ENCODE data around the gene PCA3.
A peak's percentile ranks its signal among the peaks of the same experiment; 100 is the strongest.

The PCA3 gene

DNA sequence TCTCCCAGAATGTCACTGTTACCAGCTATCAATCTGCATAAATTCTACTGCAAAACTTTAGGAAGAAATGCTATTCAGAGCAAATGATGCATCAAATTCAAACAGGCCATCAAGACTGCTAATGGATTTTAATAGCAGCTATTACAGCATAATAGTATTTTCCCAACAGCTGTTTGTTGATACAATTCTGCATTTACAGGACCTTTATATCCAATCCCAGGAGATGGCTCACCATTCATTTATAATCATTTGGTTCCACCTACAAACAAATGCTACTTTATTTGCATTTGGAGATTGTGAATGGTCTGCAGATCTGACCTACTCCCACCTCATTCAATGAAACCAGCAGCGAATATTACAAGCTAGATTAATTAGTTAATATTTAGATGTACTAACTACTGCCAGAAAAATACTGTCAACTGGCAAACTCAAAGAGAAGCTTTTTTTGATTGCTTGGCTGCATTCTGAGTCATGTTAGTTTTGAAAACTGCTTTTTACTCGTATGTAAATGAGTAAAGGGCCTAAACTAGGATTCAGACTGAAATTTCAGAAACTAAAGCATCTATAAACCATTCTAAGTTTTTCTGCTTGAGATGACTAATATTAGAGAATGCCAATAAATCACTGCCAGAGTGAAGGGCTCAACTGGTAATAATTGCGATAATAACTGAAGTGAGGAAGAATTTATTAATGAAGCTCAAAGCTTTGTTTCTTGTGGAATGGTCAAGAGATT is 7.1 kb upstream of the PCA3 start:
- no peak for DNase-seq (ENCODE audit: low spot score)
- FAIRE-seq = no peak

DNA sequence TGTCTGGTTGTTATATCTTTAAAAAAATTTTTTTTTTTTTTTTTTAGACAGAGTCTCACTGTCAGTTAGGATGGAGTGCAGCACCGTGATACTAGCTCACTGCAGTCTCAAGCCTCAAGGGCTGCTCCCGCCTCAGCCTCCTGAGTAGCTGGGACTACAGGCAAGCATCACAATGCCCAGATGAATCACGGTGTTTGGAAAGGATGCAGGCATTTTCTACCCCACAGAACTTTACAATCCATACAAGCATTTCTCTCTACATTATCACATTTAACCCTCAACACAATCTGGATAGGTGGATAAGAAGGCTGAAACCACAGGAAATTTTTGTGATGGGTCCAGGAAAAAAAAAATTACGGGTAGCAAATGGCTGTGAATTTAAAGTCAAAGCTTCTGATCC is 5.8 kb upstream of the PCA3 start:
- DNase-seq (ENCODE audit: low spot score) = no peak

DNA sequence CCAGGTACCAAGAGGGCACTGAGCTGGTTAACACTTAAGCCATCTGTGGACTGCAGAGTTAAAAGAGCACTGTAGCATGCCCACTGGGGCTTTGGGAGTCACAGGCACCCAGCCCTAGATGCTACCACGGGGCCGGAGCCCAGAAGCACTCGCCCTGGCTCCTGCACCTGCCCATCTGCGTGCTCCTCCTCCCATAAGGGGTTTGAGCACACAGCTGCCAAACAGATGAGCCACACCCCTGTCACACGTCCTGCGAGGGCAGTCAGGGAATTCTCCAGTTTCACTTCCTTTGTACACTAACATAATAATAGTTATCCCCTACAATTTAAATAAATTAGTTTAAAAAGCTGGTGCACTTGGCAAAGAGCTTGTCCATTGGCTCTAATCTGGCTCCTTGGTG is 4.5 kb upstream of the PCA3 start:
- DNase-seq (ENCODE audit: low spot score) (no peak), FAIRE-seq (no peak)

More for the DNA sequence above, 5.8 kb upstream of the PCA3 start:
- FAIRE-seq = no peak

DNA sequence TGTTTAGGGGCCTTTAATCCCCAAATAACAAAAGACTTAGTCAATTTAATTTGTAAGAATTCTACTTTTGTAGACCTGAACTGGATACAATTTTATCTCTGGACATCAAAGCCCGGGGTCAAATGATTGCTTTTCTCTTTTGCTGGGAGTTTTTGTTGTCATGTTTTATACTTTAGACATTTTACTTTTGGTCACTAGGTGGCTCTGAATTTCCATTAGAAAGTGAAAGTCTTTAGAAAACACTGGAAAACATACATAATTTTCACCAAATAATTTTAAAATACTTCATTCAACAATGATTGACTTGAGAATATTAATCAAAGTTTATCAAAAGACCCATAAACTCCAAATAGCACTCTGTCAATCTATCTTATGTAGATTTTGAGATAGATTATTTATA is 2.8 kb upstream of the PCA3 start:
- FAIRE-seq = peak; percentile 72
- DNase-seq (ENCODE audit: low spot score) = no peak

DNA sequence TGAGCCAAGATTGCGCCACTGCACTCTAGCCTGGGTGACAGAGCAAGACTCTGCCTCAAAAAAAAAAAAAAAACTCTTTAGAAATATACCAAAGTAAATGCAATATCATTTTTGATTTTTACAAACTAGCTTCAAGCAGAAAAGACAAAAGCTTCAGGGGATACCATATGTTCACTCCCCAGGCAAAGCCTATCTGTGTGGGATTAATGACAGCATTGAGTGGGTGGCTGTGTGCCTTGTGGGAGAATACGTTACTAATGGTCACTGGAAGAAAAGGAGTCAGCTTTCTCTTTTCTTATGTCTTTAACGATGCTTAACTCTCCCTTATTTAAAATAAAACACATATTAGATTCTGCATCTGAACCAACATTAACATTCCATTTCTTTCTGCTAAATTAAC is 1.9 kb downstream of the PCA3 start:
- DNase-seq (ENCODE audit: low spot score) = no peak
- no peak for FAIRE-seq

DNA sequence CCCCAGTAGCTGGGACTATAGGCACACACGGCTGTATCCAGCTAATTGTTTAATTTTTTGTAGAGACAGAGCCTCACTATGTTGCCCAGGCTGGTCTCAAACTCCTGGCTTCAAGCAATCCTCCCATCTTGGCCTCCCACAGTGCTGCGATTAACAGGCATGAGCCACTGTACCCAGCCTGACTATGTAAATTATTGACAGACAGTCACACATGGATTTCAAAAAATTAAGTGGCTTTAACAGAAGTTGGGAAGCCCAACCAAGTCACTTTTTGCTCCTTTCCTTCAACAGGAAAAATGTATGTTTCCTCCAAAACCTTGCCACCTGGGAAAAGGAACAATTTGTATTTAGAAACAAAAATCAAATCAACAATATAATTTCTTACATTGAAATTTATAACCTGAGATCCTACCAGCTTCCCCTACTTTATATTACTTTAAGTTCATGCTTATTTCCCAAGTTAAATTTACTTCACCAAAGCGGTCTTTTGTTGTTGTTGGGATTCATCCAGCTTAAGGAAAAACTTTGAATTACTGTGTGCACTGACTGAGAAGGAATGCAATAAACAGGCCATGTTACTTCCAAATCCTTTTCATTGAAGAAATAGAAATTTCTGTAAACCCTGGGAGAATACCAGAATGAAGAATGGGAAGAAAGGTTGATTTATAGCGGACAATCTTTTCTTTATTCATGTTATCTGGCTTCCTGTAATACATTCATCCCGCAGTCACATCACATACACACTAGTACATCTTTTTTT is 8.6 kb downstream of the PCA3 start:
- DNase-seq (ENCODE audit: low spot score) = no peak
- no peak for FAIRE-seq

DNA sequence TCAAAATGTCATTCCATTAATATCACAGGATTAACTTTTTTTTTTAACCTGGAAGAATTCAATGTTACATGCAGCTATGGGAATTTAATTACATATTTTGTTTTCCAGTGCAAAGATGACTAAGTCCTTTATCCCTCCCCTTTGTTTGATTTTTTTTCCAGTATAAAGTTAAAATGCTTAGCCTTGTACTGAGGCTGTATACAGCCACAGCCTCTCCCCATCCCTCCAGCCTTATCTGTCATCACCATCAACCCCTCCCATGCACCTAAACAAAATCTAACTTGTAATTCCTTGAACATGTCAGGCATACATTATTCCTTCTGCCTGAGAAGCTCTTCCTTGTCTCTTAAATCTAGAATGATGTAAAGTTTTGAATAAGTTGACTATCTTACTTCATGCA is 20.6 kb downstream of the PCA3 start:
- FAIRE-seq (no peak), DNase-seq (ENCODE audit: low spot score) (no peak)

DNA sequence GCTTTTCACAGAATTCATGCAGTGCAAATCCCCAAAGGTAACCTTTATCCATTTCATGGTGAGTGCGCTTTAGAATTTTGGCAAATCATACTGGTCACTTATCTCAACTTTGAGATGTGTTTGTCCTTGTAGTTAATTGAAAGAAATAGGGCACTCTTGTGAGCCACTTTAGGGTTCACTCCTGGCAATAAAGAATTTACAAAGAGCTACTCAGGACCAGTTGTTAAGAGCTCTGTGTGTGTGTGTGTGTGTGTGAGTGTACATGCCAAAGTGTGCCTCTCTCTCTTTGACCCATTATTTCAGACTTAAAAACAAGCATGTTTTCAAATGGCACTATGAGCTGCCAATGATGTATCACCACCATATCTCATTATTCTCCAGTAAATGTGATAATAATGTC is 21.3 kb downstream of the PCA3 start:
- FAIRE-seq (no peak), DNase-seq (ENCODE audit: low spot score) (no peak)

DNA sequence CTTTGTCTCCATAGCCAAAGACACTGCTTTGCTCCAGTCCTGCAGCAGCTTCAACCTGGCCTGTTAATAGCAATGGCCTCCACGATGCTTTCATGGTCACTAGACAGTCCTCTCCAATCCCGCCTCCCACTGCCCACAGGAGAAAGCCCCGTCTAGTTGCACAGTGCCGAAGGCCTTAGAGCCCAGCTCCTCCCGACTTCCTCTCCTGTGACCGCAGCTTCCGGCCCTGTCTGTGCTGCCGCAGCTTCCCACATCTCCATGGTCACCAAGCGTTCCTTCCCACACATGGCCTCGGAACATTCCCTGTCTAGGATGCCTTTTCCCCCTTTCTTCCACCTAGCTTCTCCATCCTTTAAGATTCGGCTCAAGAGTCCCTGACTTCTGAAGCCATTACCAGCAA is 23.4 kb downstream of the PCA3 start:
- DNase-seq (ENCODE audit: low spot score) (no peak), FAIRE-seq (no peak)

DNA sequence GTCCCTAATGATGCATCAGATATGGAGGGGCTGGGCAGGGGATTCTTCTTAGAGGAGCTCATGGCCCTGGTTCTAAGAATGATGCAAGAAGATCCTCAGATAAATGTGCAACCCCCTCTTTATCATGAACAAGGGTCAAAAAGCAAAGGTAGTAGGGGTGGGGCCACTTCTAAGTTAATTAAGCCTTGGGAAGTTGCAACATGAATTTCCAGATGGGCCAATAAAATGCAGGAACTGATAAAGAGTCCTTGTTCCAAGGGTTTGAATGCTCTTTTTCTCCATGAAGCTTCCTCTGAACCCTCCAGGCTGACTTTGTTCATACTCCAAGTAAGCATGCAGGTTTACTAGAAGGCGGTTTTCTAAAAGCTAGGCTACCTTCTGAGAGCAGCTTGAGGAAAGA is 25.6 kb downstream of the PCA3 start:
- DNase-seq (ENCODE audit: low spot score) (no peak), FAIRE-seq (no peak)

DNA sequence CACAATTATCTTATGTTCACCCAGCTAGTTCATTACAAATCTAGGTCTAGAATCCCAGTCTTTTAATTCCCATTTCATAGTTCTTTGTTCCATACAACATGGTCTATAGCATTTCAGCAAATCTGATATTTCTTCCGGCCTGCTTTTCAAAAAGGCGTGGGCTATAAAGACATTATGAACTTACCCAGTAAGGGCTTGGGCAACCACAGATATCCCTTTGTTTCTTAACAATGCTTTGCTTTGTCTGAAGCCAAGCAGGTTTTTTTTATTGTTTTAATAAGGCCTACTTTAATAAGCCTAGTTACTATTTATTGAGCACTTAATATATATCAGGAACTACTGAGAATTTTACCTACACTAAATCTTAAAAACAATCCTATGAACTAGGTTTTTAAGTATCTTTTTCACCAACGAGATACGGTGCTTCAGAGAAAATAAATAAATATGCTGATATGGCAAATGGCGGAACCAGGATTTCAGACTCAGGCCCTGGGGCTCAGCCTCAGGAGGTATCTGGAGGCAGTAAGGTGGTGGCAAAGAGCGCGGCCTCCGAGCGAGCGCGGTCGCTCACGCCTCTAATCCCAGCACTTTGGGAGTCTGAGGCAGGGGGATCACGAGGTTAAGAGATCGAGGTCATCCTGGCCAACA is 29.7 kb downstream of the PCA3 start:
- DNase-seq (ENCODE audit: low spot score) = no peak
- no peak for FAIRE-seq

DNA sequence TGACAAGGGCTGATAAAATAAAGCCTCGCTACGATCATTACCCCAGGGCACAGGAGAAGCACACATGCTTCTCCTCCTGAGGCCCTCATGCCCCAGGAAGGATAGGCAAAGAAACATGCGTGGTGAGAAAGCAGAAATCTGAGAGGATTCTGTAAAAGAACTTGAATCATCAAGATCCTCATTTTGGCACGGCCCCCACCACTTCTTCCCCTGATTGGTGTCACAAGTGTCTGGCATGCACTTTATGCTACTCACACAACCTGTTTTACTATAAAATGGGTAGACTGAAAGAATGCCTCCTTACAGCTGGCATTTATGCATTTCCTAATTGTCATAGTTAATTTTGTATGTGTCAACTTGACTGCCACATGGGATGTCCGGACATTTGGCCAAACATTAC is 32.1 kb downstream of the PCA3 start:
- FAIRE-seq = no peak

DNA sequence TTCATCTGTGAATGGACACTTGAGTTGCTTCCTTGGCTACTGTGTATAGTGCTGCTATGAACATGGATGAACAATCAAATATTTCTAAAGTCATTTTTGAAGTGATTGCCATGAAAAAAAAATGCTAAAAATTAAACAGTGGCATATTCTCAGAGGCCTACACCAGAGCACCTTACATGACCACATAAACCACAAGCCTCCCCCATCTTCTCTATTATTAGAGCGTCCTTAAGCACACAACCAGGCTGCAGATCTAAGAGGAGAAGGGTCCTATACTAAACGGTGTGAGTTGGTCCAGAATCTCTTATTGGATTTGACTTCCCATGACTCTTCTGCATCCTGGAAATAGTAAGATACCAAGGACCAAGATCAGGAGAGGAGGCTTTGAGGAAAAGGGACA is 34.3 kb downstream of the PCA3 start:
- FAIRE-seq = no peak

More for the DNA sequence above, 32.1 kb downstream of the PCA3 start:
- DNase-seq (ENCODE audit: low spot score) = no peak

DNA sequence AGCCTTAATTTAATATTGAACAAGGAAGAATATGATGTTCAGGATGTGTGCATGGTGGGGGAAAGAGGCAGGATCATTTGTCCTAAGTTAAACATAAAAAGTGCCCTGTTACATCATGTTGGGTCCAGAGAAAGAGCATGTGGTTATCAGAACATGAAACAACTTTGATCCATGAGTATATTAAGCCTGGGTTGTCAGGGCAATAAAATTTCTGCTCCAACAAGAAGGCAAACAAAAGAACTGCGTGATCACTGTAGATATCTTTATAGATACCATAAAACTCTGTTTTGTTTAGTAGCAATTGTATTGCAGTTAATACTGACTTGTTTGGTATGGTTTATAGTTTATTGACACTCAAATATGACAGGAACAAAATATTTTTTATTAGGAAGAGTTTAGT is 35.2 kb downstream of the PCA3 start:
- no peak for FAIRE-seq

More for the DNA sequence above, 34.3 kb downstream of the PCA3 start:
- no peak for DNase-seq (ENCODE audit: low spot score)

DNA sequence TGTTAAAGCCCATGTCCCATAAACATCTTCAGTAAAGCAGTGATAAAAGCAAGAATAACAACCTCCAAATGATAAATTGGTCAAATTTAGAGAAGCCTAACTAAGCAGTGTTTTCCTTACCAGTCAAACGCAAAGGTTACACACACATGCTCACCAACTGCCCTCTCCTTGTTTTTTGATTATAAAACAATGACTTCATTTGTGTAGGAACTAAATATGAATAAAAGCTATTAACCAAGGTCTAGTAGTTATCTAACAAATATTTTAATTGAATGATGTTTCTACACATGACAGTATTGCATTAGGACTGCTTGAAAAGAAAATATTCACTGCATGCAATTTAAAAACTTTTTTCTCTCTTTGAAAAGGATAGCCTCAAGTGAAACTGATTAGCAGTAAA is 36.7 kb downstream of the PCA3 start:
- DNase-seq (ENCODE audit: low spot score) (no peak), FAIRE-seq (no peak)

More for the DNA sequence above, 35.2 kb downstream of the PCA3 start:
- no peak for DNase-seq (ENCODE audit: low spot score)

DNA sequence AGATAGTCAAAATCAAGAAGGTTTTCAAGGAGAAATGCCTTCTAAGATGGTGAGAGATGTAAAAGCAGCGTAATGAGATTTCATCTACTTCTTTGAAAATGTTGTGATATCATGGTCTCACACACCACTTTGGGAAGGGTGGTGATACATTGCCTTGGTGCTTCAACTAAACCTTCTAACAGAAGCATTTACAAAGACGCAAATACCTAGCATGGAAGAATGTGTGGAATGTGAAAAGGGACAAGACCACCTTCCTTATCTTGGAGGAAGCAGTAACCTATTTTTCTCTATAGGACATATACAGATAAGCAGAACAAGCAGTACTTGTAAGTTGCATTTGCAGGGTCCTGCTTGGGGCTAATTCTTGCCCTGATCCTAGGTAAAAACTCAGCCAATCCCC is 38.8 kb downstream of the PCA3 start:
- DNase-seq (ENCODE audit: low spot score) (no peak), FAIRE-seq (no peak)

DNA sequence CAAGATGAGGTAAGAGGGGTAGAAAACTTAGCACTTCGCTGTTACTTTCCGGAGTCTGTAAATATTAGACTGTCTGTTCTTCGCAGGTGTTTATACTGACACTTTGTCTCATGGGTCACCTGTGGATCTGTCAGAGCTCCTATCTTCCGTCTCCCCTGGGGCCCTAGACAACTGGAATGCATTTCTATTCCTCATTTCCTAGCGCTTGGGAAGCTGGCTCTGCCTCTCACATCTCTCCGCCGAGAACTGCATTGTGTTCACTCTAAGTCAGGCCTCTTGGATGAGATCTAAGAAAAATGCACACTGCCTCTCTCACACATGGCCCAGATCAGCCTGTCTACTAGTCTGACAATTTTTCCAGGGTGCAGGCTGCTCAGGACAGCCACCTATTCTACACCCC is 39.5 kb downstream of the PCA3 start:
- FAIRE-seq = no peak

DNA sequence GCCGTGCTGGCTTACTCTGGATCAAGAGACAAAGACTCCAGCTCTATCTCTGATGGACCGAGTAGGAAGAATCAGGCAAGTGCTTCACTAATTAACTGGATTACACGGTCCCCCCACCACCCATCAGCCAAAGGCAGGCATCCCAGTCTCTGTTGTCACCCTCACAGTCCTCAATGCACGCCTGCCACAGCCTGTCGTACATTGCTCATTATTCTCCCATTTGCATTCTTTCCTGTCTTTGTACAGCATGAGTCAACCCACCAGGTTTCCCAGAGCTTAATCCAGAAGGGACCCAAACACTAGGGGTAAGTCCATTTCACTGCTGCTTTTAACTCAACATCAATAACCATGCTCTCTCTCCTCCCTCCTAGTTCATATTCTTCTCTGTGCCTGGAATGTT is 44.4 kb downstream of the PCA3 start:
- FAIRE-seq (no peak), DNase-seq (ENCODE audit: low spot score) (no peak)

More for the DNA sequence above, 39.5 kb downstream of the PCA3 start:
- no peak for DNase-seq (ENCODE audit: low spot score)

DNA sequence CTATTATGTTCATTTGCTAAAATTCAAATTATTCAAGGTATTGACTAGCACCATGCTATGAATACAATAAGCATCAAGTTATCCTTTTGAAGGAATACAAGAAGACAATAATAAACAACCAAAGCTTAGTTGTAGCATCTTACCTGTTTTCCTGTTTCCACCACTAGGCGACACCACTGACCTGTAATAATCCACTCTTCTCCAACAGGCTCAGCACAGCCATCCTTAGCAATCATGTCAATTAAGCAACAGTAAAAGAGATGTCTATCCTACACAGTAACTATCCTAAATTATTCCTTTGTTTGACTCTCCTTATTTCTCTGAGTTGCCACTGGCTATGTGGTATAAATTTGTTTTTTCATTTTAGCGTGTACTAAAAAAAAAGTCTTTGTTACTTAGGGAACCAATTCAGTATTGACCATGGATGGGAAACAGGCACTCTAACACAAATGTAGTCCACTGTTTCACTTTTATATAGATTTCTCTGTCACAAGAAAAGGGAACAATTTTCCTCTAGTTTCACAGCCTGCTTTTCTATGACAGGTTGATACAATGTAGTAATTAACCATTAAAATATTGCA is 46.2 kb downstream of the PCA3 start:
- FAIRE-seq (peak; percentile 70), DNase-seq (ENCODE audit: low spot score) (peak; percentile 54)

DNA sequence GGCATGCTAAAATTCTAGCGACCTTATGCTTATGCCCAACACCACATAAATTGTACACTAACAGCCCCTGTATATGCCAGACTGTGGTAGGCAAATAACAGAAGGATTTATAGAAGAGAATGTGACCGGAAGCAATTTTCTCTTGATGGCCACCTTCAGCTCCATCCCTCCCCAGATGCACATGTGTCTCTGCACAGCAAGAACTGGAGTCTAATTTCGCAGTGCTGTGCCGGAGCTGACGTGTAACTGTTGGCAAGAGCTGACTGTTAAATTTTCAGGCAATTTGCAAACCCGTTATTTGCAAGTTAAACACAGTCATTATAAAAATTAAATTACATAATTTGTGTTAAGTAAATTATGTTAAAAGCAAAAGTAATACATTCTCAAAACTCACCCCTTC is 48.4 kb downstream of the PCA3 start:
- FAIRE-seq = no peak
- DNase-seq (ENCODE audit: low spot score) = no peak

DNA sequence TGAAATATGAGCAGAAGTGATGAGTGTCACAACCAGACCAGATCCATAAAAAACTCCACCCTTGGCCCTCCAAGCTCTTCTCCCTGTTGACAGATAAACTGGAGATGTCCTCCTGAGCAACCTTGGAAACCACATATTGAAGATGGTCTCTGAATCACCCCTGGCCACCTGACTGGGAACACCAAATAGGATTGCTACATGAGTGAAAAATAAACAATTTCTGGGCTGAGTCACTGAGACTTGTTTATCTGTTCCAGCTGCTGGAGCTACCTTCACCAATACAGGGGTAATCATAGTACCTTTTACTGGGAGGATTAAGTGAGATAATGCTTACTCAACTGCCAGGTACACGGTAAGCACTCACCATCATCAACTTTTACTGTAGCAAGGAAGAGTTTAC is 53.3 kb downstream of the PCA3 start:
- DNase-seq (ENCODE audit: low spot score) (peak; percentile 50), FAIRE-seq (no peak)

DNA sequence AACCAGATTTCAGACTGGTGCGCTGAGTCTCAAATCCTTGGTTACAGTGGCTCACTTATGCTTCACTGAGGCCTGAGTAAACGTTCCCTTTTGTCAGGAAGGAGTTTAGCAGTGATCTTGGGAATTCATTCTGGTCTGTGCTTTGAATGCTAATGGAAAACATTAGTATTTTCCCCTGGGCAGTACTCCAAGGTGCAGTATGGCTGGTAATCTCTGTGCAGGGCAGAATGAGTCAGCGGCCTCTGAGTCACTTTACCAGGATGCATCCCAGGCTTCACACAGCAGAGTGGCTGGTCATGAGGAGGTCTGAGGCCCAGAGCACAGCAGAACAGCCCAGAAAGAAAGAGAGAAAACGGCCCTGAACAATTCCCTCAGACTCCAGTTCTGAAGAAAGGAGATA is 54.0 kb downstream of the PCA3 start:
- DNase-seq (ENCODE audit: low spot score) (peak; percentile 97), FAIRE-seq (peak; percentile 98)
